CD4-positive, CD25-positive, alpha-beta regulatory T cell (primary cell): ENCODE results near the gene CCND1. TPM values are rescaled to one million over a fixed set of nuclear protein-coding genes. Genes with fewer than 3 reads are reported as not detected.
A peak's percentile ranks its signal among the peaks of the same experiment; 100 is the strongest.

Experiments used
- ATAC-seq, 2 donors: fragments of 150-1000 bp; cut with Tn5 transposase; one replicate each; pipeline ENCODE4 v1.10.0; 2021; ENCODE audit warnings: low read depth in 2 of 2, moderate number of reproducible peaks in 2 of 2, moderate library complexity in 1 of 2
- DNase-seq, 3 donors: peaks; one replicate each; pipeline versions ENCODE4 v3.0.0 to v3.0.0-alpha.2; 2012 to 2022; ENCODE audit warnings: mixed read lengths in 1 of 3
- H3K27ac ChIP-seq: one replicate; pipeline ENCODE4 v1.7.0; 2013; ENCODE audit warnings: mild to moderate bottlenecking, low read length; ENCODE audit not compliant: insufficient read depth, poor library complexity, severe bottlenecking
- H3K27me3 ChIP-seq: one replicate; pipeline ENCODE4 v1.7.0; 2013; ENCODE audit warnings: low read length; ENCODE audit not compliant: control insufficient read depth, insufficient read depth
- H3K36me3 ChIP-seq: one replicate; pipeline ENCODE4 v1.7.0; 2013; ENCODE audit warnings: mild to moderate bottlenecking, low read length, moderate library complexity; ENCODE audit not compliant: control insufficient read depth, insufficient read depth
- H3K4me1 ChIP-seq: 2 replicates; pipeline ENCODE4 v1.7.0; 2013; ENCODE audit warnings: mild to moderate bottlenecking, low read length; ENCODE audit not compliant: insufficient read depth, control insufficient read depth, poor library complexity, severe bottlenecking
- H3K4me3 ChIP-seq: one replicate; pipeline ENCODE4 v1.7.0; 2013; ENCODE audit warnings: low read depth, mild to moderate bottlenecking, low read length, moderate library complexity
- H3K9me3 ChIP-seq, 2 experiments: 1 replicate in 1 of 2; 2 replicates in 1 of 2; pipeline ENCODE4 v1.7.0; 2013; ENCODE audit warnings: low read length in 2 of 2, mild to moderate bottlenecking in 1 of 2, moderate library complexity in 1 of 2; ENCODE audit not compliant: control insufficient read depth in 2 of 2
- H3K27ac Mint-ChIP-seq, 3 donors: one replicate each; pipeline ENCODE4 v1.8.0; 2020 to 2022; ENCODE audit warnings: mild to moderate bottlenecking in 3 of 3, mixed read lengths in 3 of 3, moderate library complexity in 2 of 3
- H3K27me3 Mint-ChIP-seq: one replicate; pipeline ENCODE4 v1.8.0; 2022; ENCODE audit warnings: mild to moderate bottlenecking, mixed read lengths
- H3K36me3 Mint-ChIP-seq: one replicate; pipeline ENCODE4 v1.8.0; 2020; ENCODE audit warnings: mixed read lengths
- H3K4me1 Mint-ChIP-seq, 4 donors: one replicate each; pipeline ENCODE4 v1.8.0; 2020 to 2022; ENCODE audit warnings: mixed read lengths in 4 of 4, mild to moderate bottlenecking in 1 of 4
- H3K4me3 Mint-ChIP-seq, 4 donors: one replicate each; pipeline ENCODE4 v1.8.0; 2020 to 2022; ENCODE audit warnings: mild to moderate bottlenecking in 4 of 4, mixed read lengths in 4 of 4, moderate library complexity in 3 of 4
- H3K9me3 Mint-ChIP-seq, 7 donors: one replicate each; pipeline ENCODE4 v1.8.0; 2020 to 2022; ENCODE audit warnings: mixed read lengths in 7 of 7, mild to moderate bottlenecking in 3 of 7, moderate library complexity in 2 of 7
- polyA plus RNA-seq, 4 donors: library from polyadenylated mRNA; unstranded; fragments of 300-500 nt; fragmentation: Illumina TruSeq; gene quantifications; one replicate each; pipeline ENCODE4 v1.2.3, GENCODE V29; 2021
- total RNA-seq: library from RNA; stranded (reverse); gene quantifications from one replicate; pipeline ENCODE4 v1.2.3, GENCODE V29; 2022

Gene CCND1
- total and polyA plus RNA-seq, 5 donors from 2014 or later, result 0.17 to 3.6 (median 0.65) TPM; not detected in 2

GRCh38 chr11:69664103-69664775 lies 23.3 kb downstream of the CCND1 start:
- peaks cover 49% of the 10 kb centered on the region for H3K36me3 ChIP-seq
- H3K27me3 ChIP-seq, result no peaks in the 10 kb centered on the region
- no peaks in the 10 kb centered on the region for H3K4me1 ChIP-seq
- H3K9me3 ChIP-seq, result no peaks in the 10 kb centered on the region
- H3K27me3 Mint-ChIP-seq, result no peaks in the 10 kb centered on the region
- no peaks in the 10 kb centered on the region for H3K9me3 Mint-ChIP-seq
- H3K27ac Mint-ChIP-seq, result peak overlapping the region in 1 of 3 donors; percentile 82
- no peak overlapping the region for H3K27ac ChIP-seq
- no peak overlapping the region for H3K4me3 ChIP-seq
- peak overlapping the region in 1 of 4 donors; percentile 43 for H3K4me3 Mint-ChIP-seq
- peaks cover 25% of the 10 kb centered on the region for H3K36me3 Mint-ChIP-seq
- H3K4me1 Mint-ChIP-seq, result peaks cover 0 to 9% (median 4%) of the 10 kb centered on the region in 4 donors
- no peak for ATAC-seq
- DNase-seq, result no peak

- Mint-ChIP-seq H3K27ac (peak overlapping the region in 2 of 3 donors; percentile 20 to 49), H3K36me3 (peaks cover 25% of the 10 kb centered on the region), H3K27me3 (no peaks in the 10 kb centered on the region), H3K4me3 (no peak overlapping the region), H3K4me1 (peaks cover 0 to 9% (median 5%) of the 10 kb centered on the region in 4 donors), H3K9me3 (no peaks in the 10 kb centered on the region)
- Histone ChIP-seq H3K4me1 (no peaks in the 10 kb centered on the region), H3K27me3 (no peaks in the 10 kb centered on the region), H3K9me3 (no peaks in the 10 kb centered on the region), H3K36me3 (peaks cover 55% of the 10 kb centered on the region), H3K4me3 (no peak overlapping the region), H3K27ac (no peak overlapping the region)
- no peak for ATAC-seq
- DNase-seq, result no peak
These were observed 23.9 kb downstream of the CCND1 start for GRCh38 chr11:69664901-69665300.

GRCh38 chr11:69665669-69666068 lies 24.7 kb downstream of the CCND1 start:
- DNase-seq, result no peak
- Mint-ChIP-seq H3K27ac (no peak overlapping the region), H3K4me1 (peaks cover 0 to 16% (median 8%) of the 10 kb centered on the region in 4 donors), H3K36me3 (peaks cover 33% of the 10 kb centered on the region), H3K27me3 (no peaks in the 10 kb centered on the region), H3K4me3 (no peak overlapping the region), H3K9me3 (no peaks in the 10 kb centered on the region)
- Histone ChIP-seq H3K9me3 (no peaks in the 10 kb centered on the region), H3K4me3 (no peak overlapping the region), H3K27me3 (no peaks in the 10 kb centered on the region), H3K4me1 (peaks cover 8% of the 10 kb centered on the region), H3K27ac (no peak overlapping the region), H3K36me3 (peaks cover 62% of the 10 kb centered on the region)
- no peak for ATAC-seq

- Mint-ChIP-seq H3K27me3 (no peaks in the 10 kb centered on the region), H3K27ac (no peak overlapping the region), H3K4me1 (peaks cover 0 to 18% (median 9%) of the 10 kb centered on the region in 4 donors), H3K36me3 (peaks cover 33% of the 10 kb centered on the region), H3K9me3 (no peaks in the 10 kb centered on the region), H3K4me3 (no peak overlapping the region)
- Histone ChIP-seq H3K36me3 (peaks cover 64% of the 10 kb centered on the region), H3K4me3 (no peak overlapping the region), H3K4me1 (peaks cover 8% of the 10 kb centered on the region), H3K27me3 (no peaks in the 10 kb centered on the region), H3K9me3 (no peaks in the 10 kb centered on the region), H3K27ac (no peak overlapping the region)
- DNase-seq, result no peak
- ATAC-seq, result no peak
These were observed 25.3 kb downstream of the CCND1 start for GRCh38 chr11:69666261-69666660.

- Mint-ChIP-seq H3K36me3 (peaks cover 36% of the 10 kb centered on the region), H3K27ac (peak overlapping the region in 1 of 3 donors; percentile 20), H3K9me3 (no peaks in the 10 kb centered on the region), H3K27me3 (no peaks in the 10 kb centered on the region), H3K4me3 (no peak overlapping the region), H3K4me1 (peaks cover 0 to 23% (median 12%) of the 10 kb centered on the region in 4 donors)
- no peak overlapping the region for H3K27ac ChIP-seq
- no peaks in the 10 kb centered on the region for H3K9me3 ChIP-seq
- H3K4me3 ChIP-seq, result no peak overlapping the region
- ATAC-seq (no peak), DNase-seq (no peak)
- peaks cover 8% of the 10 kb centered on the region for H3K4me1 ChIP-seq
- H3K27me3 ChIP-seq, result no peaks in the 10 kb centered on the region
- peaks cover 70% of the 10 kb centered on the region for H3K36me3 ChIP-seq
These were observed 26.0 kb downstream of the CCND1 start for GRCh38 chr11:69666752-69667536.

- H3K27me3 ChIP-seq, result no peaks in the 10 kb centered on the region
- H3K4me3 ChIP-seq, result no peak overlapping the region
- peaks cover 36% of the 10 kb centered on the region for H3K36me3 Mint-ChIP-seq
- H3K4me3 Mint-ChIP-seq, result no peak overlapping the region
- H3K9me3 ChIP-seq, result no peaks in the 10 kb centered on the region
- H3K27ac ChIP-seq, result no peak overlapping the region
- H3K27ac Mint-ChIP-seq, result peak overlapping the region in 1 of 3 donors; percentile 20
- no peaks in the 10 kb centered on the region for H3K9me3 Mint-ChIP-seq
- peaks cover 0 to 30% (median 17%) of the 10 kb centered on the region in 4 donors for H3K4me1 Mint-ChIP-seq
- H3K4me1 ChIP-seq, result peaks cover 8% of the 10 kb centered on the region
- no peak for DNase-seq
- no peak for ATAC-seq
- H3K27me3 Mint-ChIP-seq, result no peaks in the 10 kb centered on the region
- H3K36me3 ChIP-seq, result peaks cover 75% of the 10 kb centered on the region
These were observed 27.0 kb downstream of the CCND1 start for GRCh38 chr11:69667619-69668604.

- peak overlapping the region in 1 of 4 donors; percentile 54 for H3K4me3 Mint-ChIP-seq
- peaks cover 62% of the 10 kb centered on the region for H3K36me3 ChIP-seq
These were observed 28.5 kb downstream of the CCND1 start for GRCh38 chr11:69669486-69669885.

More at GRCh38 chr11:69669486-69669885, 28.5 kb downstream of the CCND1 start:
- Mint-ChIP-seq H3K9me3 (no peaks in the 10 kb centered on the region), H3K36me3 (peaks cover 31% of the 10 kb centered on the region), H3K4me1 (peaks cover 0 to 43% (median 23%) of the 10 kb centered on the region in 4 donors), H3K27me3 (no peaks in the 10 kb centered on the region), H3K27ac (no peak overlapping the region)
- Histone ChIP-seq H3K4me3 (no peak overlapping the region), H3K9me3 (no peaks in the 10 kb centered on the region), H3K27me3 (no peaks in the 10 kb centered on the region), H3K27ac (no peak overlapping the region), H3K4me1 (peaks cover 23% of the 10 kb centered on the region)
- ATAC-seq (no peak), DNase-seq (no peak)
